Heart left ventricle (tissue), 16 donors: ENCODE measurements around the gene TP53I3. TPM values are rescaled to one million over a fixed set of nuclear protein-coding genes. Genes with fewer than 3 reads are reported as not detected.

Experiments
- ATAC-seq, 4 donors: fragments of 200-7000 bp; cut with Tn5 transposase; one replicate each; pipeline ENCODE4 v1.9.1; 2020 to 2022; ENCODE audit warnings: moderate library complexity in 4 of 4, mild to moderate bottlenecking in 3 of 4, moderate number of reproducible peaks in 1 of 4
- DNase-seq, 5 donors: peaks; one replicate each; pipeline ENCODE4 v3.0.0-alpha.2; 2020
- H3K27ac ChIP-seq, 12 donors: fragments of 200-600 bp; sonication (generic) in 4 of 12; one replicate each; pipeline versions ENCODE4 v1.5.0 to v1.8.0; 2016 to 2022; ENCODE audit warnings: mild to moderate bottlenecking in 2 of 12
- H3K27me3 ChIP-seq, 9 donors: fragments of 200-600 bp; sonication (generic) in 2 of 9; one replicate each; pipeline versions ENCODE4 v1.5.1 to v1.8.0; 2016 to 2022; ENCODE audit warnings: mild to moderate bottlenecking in 3 of 9
- H3K36me3 ChIP-seq, 9 donors: fragments of 200-600 bp; sonication (generic) in 2 of 9; one replicate each; pipeline versions ENCODE4 v1.5.0 to v1.8.0; 2018 to 2022; ENCODE audit warnings: mild to moderate bottlenecking in 2 of 9
- H3K4me1 ChIP-seq, 12 donors: fragments of 200-600 bp; sonication (generic) in 4 of 12; one replicate each; pipeline versions ENCODE4 v1.5.0 to v1.8.0; 2016 to 2022; ENCODE audit warnings: mild to moderate bottlenecking in 3 of 12
- H3K4me3 ChIP-seq, 12 donors: fragments of 200-600 bp; sonication (generic) in 4 of 12; one replicate each; pipeline versions ENCODE4 v1.5.0 to v1.8.0; 2017 to 2022; ENCODE audit warnings: mild to moderate bottlenecking in 9 of 12, moderate library complexity in 4 of 12
- H3K9me3 ChIP-seq, 12 donors: fragments of 200-600 bp; sonication (generic) in 4 of 12; one replicate each; pipeline versions ENCODE4 v1.5.0 to v1.8.0; 2016 to 2022; ENCODE audit warnings: mild to moderate bottlenecking in 1 of 12
- POLR2A ChIP-seq, 2 donors: fragments of 450-650 bp; IDR thresholded peaks; one replicate each; pipeline ENCODE4 v1.6.1; 2017; ENCODE audit warnings: antibody characterized with exemption in 2 of 2, mild to moderate bottlenecking in 2 of 2, moderate library complexity in 2 of 2
- WGBS, 4 donors: extraction: QIAGEN DNeasy Blood & Tissue Kit in 2 of 4; methylation state at CpG; one replicate each; pipeline versions ENCODE4 v1.1.5 to v1.1.7; 2013 to 2018; 5-methylcytosine and 5-hydroxymethylcytosine counted together
- intact Hi-C, 10 donors: fragments of 100-400 bp; cut with DNase I; formaldehyde crosslinking; loops; one replicate each; pipeline versions ENCODE4 v1.11.1 to v1.14.2; 2022
- polyA plus RNA-seq, 2 donors: library from polyadenylated mRNA; stranded (reverse); fragments of 200-250 nt; gene quantifications; one replicate each; pipeline ENCODE4 v1.2.3, GENCODE V29; 2013
- total RNA-seq, 9 donors: library from RNA; depleted of rRNA in 2 of 9; stranded (reverse); fragments of >200 nt in 2 of 9; fragmentation: NEBNext Ultra II Directional in 3 of 9; extraction: Animal tissue kit (Norgen Biotek cat#: 25700) in 3 of 9; gene quantifications; one replicate each; pipeline versions ENCODE4 v1.1.0 to v1.2.4, GENCODE V29; 2016 to 2023
- TF ChIP-seq, protein P1 (sequence below), 12 donors: fragments of 200-600 bp; sonication (generic) in 4 of 12; IDR thresholded peaks; one replicate each; pipeline versions ENCODE4 v1.5.0 to v1.8.0; 2018 to 2022; ENCODE audit warnings: antibody characterized with exemption in 12 of 12, mild to moderate bottlenecking in 5 of 12
- donor health status: ischemic (EF 13 %, LVEDD 7.1; RV severe dilation, severe dysfunction).
- donor health status: healthy with polysubstance abuse.
- donor health status: DM: no; HTN: yes; CAD: no.
- donor health status: DM: no; HTN: no; CAD: no.
- donor health status: ischemic (EF 25% LVEDD 6.9; RV normal size, moderate dysfunction).
- donor health status: ischemic (EF 25% LVEDD 5.7; RV mildly dilated, moderate dysfunction).
- donor health status: healthy.
- donor health status: DM: yes; HTN: yes; CAD: no.
- donor health status: ischemic (EF 35%, LVEDD 5.7; RV mildly dilated, moderate dysfunction).
- donor health status: nonischemic (EF 11% LVEDD 7.7; RV severe dilation, severe dysfunction).
- donor health status: DM: yes; HTN: yes; CAD: no.
- donor health status: PGD.
- donor health status: ischemic (EF 29% LVEDD 5.4; RV normal size, mild dysfunction).
- donor health status: nonischemic (EF 23%, LVEDD 6.1; RV moderate dilation, normal function).

The TP53I3 gene
- total and polyA plus RNA-seq, 11 donors, result 4.7 to 23.3 (median 13.9) TPM

DNA sequence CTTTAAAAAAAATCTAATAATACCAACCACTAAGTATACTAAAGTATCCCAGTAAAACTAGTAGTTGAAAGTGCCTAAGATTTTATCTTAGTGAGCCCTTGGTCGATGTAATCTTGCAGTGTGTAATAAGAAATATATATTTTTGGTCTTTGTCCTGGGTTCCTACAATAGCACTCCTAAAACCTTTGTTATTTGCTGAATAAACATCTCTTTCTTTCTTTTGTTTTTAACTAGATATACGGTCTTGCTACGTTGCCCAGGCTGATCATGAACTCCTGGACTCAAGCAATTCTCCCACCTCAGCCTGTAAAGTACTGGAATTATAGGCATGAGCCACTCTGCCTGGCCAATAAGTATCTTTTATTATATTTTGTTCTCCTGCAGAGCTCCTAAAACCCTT lies 2.4 kb upstream of the TP53I3 start:
- Histone ChIP-seq H3K4me3 (no peak overlapping the region), H3K9me3 (no peaks in the 10 kb centered on the region), H3K27ac (no peak overlapping the region), H3K27me3 (no peaks in the 10 kb centered on the region), H3K4me1 (peaks cover 0 to 27% (median 13%) of the 10 kb centered on the region in 12 donors), H3K36me3 (peaks cover 0 to 30% (median 14%) of the 10 kb centered on the region in 9 donors)
- intact Hi-C loops, result loop anchor here in 4 of 10 donors (5.0 to 10.0 kb wide), 4 partner anchors 35 to 262 kb away; partner anchors contain the start of genes FAM228B (in 1 of the 4) and PFN4 (in 1 of the 4)
- 89 to 92% (median 90%) methylated on average over 3 of the region's 3 CpGs for WGBS, 4 donors
- DNase-seq (no peak), ATAC-seq (no peak)
- TF ChIP-seq, protein P1, sequence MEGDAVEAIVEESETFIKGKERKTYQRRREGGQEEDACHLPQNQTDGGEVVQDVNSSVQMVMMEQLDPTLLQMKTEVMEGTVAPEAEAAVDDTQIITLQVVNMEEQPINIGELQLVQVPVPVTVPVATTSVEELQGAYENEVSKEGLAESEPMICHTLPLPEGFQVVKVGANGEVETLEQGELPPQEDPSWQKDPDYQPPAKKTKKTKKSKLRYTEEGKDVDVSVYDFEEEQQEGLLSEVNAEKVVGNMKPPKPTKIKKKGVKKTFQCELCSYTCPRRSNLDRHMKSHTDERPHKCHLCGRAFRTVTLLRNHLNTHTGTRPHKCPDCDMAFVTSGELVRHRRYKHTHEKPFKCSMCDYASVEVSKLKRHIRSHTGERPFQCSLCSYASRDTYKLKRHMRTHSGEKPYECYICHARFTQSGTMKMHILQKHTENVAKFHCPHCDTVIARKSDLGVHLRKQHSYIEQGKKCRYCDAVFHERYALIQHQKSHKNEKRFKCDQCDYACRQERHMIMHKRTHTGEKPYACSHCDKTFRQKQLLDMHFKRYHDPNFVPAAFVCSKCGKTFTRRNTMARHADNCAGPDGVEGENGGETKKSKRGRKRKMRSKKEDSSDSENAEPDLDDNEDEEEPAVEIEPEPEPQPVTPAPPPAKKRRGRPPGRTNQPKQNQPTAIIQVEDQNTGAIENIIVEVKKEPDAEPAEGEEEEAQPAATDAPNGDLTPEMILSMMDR (IDR thresholded peaks at IDR 0.05), result no peak
- TF ChIP-seq POLR2A (IDR thresholded peaks at IDR 0.05), result no peak

DNA sequence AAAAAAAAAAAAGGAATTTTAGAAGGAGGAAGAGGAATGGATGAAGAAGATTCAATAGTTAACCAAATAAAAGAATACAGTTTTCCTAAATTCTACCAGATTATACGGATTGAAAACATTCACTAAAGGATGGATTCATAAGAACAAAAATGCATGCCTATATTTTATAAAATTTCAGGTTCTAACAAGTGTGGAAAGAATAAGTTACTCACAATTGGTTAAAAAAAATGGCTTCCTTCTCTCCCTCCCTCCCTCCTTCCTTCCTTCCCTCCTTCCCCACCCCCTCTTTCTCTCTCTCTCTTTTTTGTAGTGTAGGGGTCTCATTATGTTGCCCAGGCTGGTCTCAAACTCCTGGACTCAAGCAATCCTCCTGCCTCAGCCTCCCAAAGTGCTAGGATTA lies 1.6 kb upstream of the TP53I3 start:
- intact Hi-C loops, result loop anchor here in 4 of 10 donors (5.0 to 10.0 kb wide), 4 partner anchors 36 to 261 kb away; partner anchors contain the start of genes FAM228B (in 1 of the 4) and PFN4 (in 1 of the 4)

GRCh38 chr2:24085200-24085489 lies 511 bp upstream of the TP53I3 start:
- Histone ChIP-seq H3K27me3 (no peaks in the 10 kb centered on the region), H3K9me3 (no peaks in the 10 kb centered on the region), H3K36me3 (peaks cover 0 to 46% (median 30%) of the 10 kb centered on the region in 9 donors), H3K4me1 (peaks cover 0 to 27% (median 13%) of the 10 kb centered on the region in 12 donors), H3K27ac (peak overlapping the region; percentile 85 to 98 (median 92)), H3K4me3 (peak overlapping the region; percentile 34 to 81 (median 69))
- TF ChIP-seq, protein P1 (IDR thresholded peaks at IDR 0.05), result no peak
- no peak for TF ChIP-seq POLR2A (IDR thresholded peaks at IDR 0.05)
- intact Hi-C loops, result loop anchor here in 8 of 10 donors (2.0 to 10.0 kb wide), 7 partner anchors 37 to 262 kb away; partner anchors contain the start of genes FAM228B (in 5 of the 8), PFN4 (in 5 of the 8) and ATAD2B (in 1 of the 8)
- ATAC-seq (peak in 1 of 4 donors; percentile 5), DNase-seq (no peak)
- 11 to 22% (median 14%) methylated on average over 11 of the region's 11 CpGs for WGBS, 4 donors

More for the DNA sequence above, 1.6 kb upstream of the TP53I3 start:
- WGBS, 4 donors, result 86 to 93% (median 91%) methylated on average over 1 of the region's 1 CpG
- Histone ChIP-seq H3K9me3 (no peaks in the 10 kb centered on the region), H3K27ac (no peak overlapping the region), H3K4me3 (no peak overlapping the region), H3K36me3 (peaks cover 0 to 36% (median 19%) of the 10 kb centered on the region in 9 donors), H3K4me1 (peaks cover 0 to 27% (median 13%) of the 10 kb centered on the region in 12 donors), H3K27me3 (no peaks in the 10 kb centered on the region)
- ATAC-seq, result no peak
- DNase-seq, result no peak
- TF ChIP-seq, protein P1 (IDR thresholded peaks at IDR 0.05), result no peak
- no peak for TF ChIP-seq POLR2A (IDR thresholded peaks at IDR 0.05)

GRCh38 chr2:24083567-24084385 lies 858 bp downstream of the TP53I3 start:
- H3K36me3 ChIP-seq, result peaks cover 0 to 55% (median 40%) of the 10 kb centered on the region in 9 donors
- 8 to 11% (median 9%) methylated on average over 26 to 30 of the region's 30 CpGs for WGBS, 4 donors
- H3K27me3 ChIP-seq, result no peaks in the 10 kb centered on the region
- peak in 2 of 5 donors; percentile 74 to 77 for DNase-seq
- peaks cover 0 to 27% (median 13%) of the 10 kb centered on the region in 12 donors for H3K4me1 ChIP-seq
- TF ChIP-seq, protein P1 (IDR thresholded peaks at IDR 0.05), result no peak
- TF ChIP-seq POLR2A (IDR thresholded peaks at IDR 0.05), result no peak
- H3K27ac ChIP-seq, result peak overlapping the region; percentile 80 to 98 (median 92)
- peak; percentile 67 to 80 (median 70) for ATAC-seq
- peak overlapping the region; percentile 34 to 81 (median 69) for H3K4me3 ChIP-seq
- H3K9me3 ChIP-seq, result no peaks in the 10 kb centered on the region
- intact Hi-C loops, result loop anchor here in 8 of 10 donors (1.0 to 10.0 kb wide), 11 partner anchors 36 to 261 kb away; partner anchors contain the start of genes ATAD2B (in 5 of the 8), FAM228B (in 4 of the 8), PFN4 (in 4 of the 8) and FKBP1B (in 1 of the 8)
